ENCODE data around the gene NDEL1. TPM values are rescaled to one million over a fixed set of nuclear protein-coding genes. Genes with fewer than 3 reads are reported as not detected.

The NDEL1 gene
- total and polyA plus RNA-seq, 3 donors from 2014 or later = 51.2 to 85.4 (median 73.1) TPM

DNA sequence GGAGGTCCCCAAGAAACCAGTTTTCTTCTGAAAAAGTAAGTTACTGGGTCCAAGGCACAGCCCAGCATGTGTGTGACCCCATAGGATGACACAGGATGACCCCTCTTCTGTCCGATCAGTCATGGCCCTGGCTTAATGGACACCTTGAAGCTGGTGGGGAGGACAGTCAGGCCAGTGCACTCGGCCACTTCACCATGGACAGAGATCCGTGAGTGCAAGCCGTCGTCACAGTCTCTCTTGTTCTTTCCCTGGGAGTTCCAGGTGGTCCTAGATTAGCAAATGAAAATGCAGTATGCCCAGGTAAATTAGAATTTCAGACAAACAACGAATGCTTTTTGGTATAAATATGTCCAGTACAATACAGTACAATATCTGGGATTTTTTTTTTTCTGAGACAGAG lies 36.7 kb upstream of the NDEL1 start:
- H3K4me1 ChIP-seq = no peaks in the 10 kb centered on the region
- intact Hi-C loops (cut with DNase I; ENCODE audit: low total_unique reads) = no loop called here
- H3K27ac ChIP-seq = no peak overlapping the region
- H3K9me3 ChIP-seq = no peaks in the 10 kb centered on the region
- WGBS, 2 donors = 51 to 59% methylated on average over 6 of the region's 6 CpGs
- DNase-seq = no peak
- no peaks in the 10 kb centered on the region for H3K27me3 ChIP-seq
- no peaks in the 10 kb centered on the region for H3K36me3 ChIP-seq (ENCODE audit: low read depth, missing control alignments)
- H3K4me3 ChIP-seq = no peak overlapping the region
- TF ChIP-seq, protein P1, sequence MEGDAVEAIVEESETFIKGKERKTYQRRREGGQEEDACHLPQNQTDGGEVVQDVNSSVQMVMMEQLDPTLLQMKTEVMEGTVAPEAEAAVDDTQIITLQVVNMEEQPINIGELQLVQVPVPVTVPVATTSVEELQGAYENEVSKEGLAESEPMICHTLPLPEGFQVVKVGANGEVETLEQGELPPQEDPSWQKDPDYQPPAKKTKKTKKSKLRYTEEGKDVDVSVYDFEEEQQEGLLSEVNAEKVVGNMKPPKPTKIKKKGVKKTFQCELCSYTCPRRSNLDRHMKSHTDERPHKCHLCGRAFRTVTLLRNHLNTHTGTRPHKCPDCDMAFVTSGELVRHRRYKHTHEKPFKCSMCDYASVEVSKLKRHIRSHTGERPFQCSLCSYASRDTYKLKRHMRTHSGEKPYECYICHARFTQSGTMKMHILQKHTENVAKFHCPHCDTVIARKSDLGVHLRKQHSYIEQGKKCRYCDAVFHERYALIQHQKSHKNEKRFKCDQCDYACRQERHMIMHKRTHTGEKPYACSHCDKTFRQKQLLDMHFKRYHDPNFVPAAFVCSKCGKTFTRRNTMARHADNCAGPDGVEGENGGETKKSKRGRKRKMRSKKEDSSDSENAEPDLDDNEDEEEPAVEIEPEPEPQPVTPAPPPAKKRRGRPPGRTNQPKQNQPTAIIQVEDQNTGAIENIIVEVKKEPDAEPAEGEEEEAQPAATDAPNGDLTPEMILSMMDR (IDR thresholded peaks at IDR 0.05) = no peak
- TF ChIP-seq POLR2A (IDR thresholded peaks at IDR 0.05) = no peak

DNA sequence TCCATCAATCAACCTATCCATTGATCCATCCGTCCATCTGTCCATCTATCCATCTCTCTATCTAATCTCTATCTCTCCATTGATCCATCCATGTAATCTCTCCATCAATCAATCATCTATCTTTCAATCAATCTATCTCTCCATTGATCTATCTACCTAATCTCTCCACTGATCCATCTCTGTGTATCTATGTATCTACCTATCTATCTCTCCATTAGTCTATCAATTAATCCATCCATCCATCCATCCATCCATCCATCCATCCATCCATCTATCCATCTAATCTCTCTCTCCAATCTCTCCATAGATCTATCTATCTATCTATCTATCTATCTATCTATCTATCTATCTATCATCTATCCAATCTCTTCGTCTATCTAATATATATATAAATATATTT lies 34.6 kb upstream of the NDEL1 start:
- Histone ChIP-seq H3K9me3 (no peaks in the 10 kb centered on the region), H3K4me3 (no peak overlapping the region), H3K27ac (no peak overlapping the region), H3K36me3 (ENCODE audit: low read depth, missing control alignments) (no peaks in the 10 kb centered on the region), H3K27me3 (no peaks in the 10 kb centered on the region), H3K4me1 (no peaks in the 10 kb centered on the region)
- 87 to 93% methylated on average over 2 of the region's 2 CpGs for WGBS, 2 donors
- intact Hi-C loops (cut with DNase I; ENCODE audit: low total_unique reads) = no loop called here
- DNase-seq = no peak
- no peak for TF ChIP-seq POLR2A (IDR thresholded peaks at IDR 0.05)
- TF ChIP-seq, protein P1 (IDR thresholded peaks at IDR 0.05) = no peak

DNA sequence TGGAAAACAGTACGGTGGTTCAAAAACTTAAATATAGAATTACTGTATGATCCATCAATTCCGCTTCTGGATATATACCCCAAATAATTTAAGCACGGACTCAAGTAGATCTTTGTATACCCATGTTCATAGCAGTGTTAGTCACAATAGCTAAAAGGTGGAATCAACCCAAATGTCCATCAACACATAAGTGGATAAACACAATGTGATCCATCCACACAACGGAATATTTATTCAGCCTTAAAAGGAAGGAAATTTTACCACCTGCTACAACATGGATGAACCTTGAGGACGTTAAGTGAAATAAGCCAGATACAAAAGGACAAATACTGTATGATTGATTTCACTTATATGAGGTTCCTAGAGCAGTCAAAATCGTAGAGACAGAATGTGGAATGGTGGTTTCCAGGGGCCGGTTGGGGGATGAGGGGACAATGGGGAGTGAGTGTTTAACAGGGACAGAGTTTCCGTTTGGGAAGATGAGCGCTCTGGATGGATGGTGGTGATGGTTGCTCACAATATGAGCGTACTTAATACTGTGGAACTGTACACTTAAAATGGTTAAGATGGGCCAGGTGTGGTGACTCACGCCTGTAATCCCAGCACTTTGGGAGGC lies 32.7 kb upstream of the NDEL1 start:
- Histone ChIP-seq H3K4me1 (no peaks in the 10 kb centered on the region), H3K36me3 (ENCODE audit: low read depth, missing control alignments) (no peaks in the 10 kb centered on the region), H3K9me3 (no peaks in the 10 kb centered on the region), H3K4me3 (no peak overlapping the region), H3K27me3 (no peaks in the 10 kb centered on the region), H3K27ac (no peak overlapping the region)
- no peak for DNase-seq
- 89 to 91% methylated on average over 11 of the region's 11 CpGs for WGBS, 2 donors
- intact Hi-C loops (cut with DNase I; ENCODE audit: low total_unique reads) = no loop called here
- no peak for TF ChIP-seq POLR2A (IDR thresholded peaks at IDR 0.05)

DNA sequence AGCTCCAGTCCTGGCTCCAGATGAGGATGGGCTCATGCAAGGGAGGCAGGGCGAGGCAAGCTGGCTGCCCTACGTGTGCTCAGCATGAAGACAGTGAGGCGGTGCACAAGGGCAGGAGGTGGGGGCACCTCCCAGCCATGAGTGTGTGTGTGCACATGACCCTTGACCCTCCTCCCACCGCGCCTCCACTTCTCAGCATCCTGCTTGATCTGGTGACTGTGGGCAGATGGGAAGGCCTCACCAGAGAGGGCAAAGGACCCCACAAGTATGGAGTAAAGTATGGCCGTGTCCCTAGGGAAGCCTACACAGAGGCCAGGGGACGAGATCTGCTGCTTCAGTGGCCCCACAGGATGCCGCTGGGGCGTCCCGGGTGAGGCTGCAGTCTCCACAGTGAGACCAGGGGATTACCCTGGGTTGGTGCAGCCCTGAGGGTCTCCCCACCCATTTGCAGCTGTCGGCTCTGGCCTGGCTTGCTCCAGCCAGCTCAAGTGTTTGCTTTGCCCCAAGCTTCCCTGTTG lies 30.1 kb upstream of the NDEL1 start:
- Histone ChIP-seq H3K36me3 (ENCODE audit: low read depth, missing control alignments) (no peaks in the 10 kb centered on the region), H3K4me1 (no peaks in the 10 kb centered on the region), H3K27ac (no peak overlapping the region), H3K4me3 (no peak overlapping the region), H3K9me3 (no peaks in the 10 kb centered on the region), H3K27me3 (no peaks in the 10 kb centered on the region)
- intact Hi-C loops (cut with DNase I; ENCODE audit: low total_unique reads) = no loop called here
- TF ChIP-seq POLR2A (IDR thresholded peaks at IDR 0.05) = no peak
- TF ChIP-seq, protein P1 (IDR thresholded peaks at IDR 0.05) = no peak
- 86 to 87% methylated on average over 5 to 11 of the region's 11 CpGs for WGBS, 2 donors
- no peak for DNase-seq

DNA sequence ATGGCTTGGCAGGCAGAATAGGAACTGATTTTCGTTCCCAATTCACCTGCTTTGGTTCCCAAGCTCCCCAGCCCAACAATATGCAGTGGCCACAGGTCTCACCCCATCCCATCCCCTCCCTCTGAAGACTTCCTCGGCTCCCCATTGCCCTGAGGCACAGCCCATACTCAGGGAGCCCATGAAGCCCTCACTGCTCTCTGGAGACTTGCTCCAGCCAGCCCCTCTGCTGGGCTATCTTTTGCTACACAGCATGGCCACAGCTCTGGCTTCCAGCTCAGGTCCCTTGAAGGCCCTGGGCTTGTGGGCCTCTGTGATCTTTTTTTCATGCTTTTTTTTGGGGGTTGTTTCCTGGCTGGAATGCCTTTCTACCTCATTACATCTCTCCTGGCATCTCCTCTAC lies 29.5 kb upstream of the NDEL1 start:
- Histone ChIP-seq H3K27me3 (no peaks in the 10 kb centered on the region), H3K4me3 (no peak overlapping the region), H3K27ac (no peak overlapping the region), H3K4me1 (no peaks in the 10 kb centered on the region), H3K36me3 (ENCODE audit: low read depth, missing control alignments) (no peaks in the 10 kb centered on the region), H3K9me3 (no peaks in the 10 kb centered on the region)
- no peak for DNase-seq
- TF ChIP-seq, protein P1 (IDR thresholded peaks at IDR 0.05) = no peak
- no peak for TF ChIP-seq POLR2A (IDR thresholded peaks at IDR 0.05)
- intact Hi-C loops (cut with DNase I; ENCODE audit: low total_unique reads) = no loop called here
- WGBS, 2 donors = 71 to 83% methylated on average over 1 to 2 of the region's 2 CpGs
